ENCODE measurements around the gene DCAF15. TPM values are rescaled to one million over a fixed set of nuclear protein-coding genes. Genes with fewer than 3 reads are reported as not detected.

Gene DCAF15
- total RNA-seq, 1 donor from 2014 or later, result 71.9 TPM

DNA sequence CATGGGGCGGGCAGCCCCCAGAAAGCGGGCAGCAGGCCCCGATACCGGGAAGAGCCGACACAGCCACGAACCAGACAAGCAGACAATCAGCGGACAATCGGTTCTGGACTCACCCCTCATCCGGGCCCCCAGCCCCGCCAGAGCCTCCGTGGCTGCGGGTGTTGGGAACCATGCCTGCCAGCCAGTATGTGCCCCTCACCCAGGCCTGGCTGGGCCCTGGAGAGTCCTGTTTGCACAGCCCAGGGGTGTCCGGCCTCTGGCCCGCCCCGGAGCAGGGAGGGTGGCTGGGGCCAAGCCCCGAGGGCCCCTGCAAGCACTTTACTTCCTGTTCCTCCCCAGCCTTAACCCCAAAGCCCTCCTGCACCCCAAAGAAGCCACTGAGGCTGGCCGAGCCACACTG lies 21.9 kb upstream of the DCAF15 start:
- intact Hi-C loops (cut with micrococcal nuclease), result no loop called here

GRCh38 chr19:13931391-13932148 lies 20.7 kb upstream of the DCAF15 start:
- intact Hi-C loops (cut with micrococcal nuclease), result no loop called here

DNA sequence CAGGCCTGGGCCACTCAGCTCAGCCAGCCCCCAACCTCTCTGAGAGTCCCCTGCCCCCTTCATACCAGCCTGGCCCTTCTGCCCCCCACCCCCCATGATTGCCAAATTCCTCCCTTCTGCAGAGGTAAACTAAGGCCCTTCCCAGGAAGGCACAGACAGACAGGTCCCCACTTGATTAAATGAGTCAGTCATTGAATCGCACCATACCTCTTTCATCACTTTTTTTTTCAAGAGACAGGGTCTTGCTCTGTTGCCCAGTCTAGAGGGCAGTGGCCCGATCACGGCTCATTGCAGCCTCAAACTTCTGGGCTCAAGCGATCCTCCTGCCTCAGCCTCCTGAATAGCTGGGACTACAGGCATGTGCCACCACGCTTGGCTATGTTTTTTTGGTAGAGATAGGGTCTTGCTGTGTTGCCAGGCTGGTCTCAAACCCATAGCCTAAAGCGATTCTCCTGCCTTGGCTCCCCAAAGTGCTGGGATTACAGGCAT lies 20.1 kb upstream of the DCAF15 start:
- intact Hi-C loops (cut with micrococcal nuclease), result no loop called here

- intact Hi-C loops (cut with micrococcal nuclease), result no loop called here
Observed at GRCh38 chr19:13932911-13933393, 19.4 kb upstream of the DCAF15 start.

- intact Hi-C loops (cut with micrococcal nuclease), result no loop called here
Observed at GRCh38 chr19:13934785-13935109, 17.6 kb upstream of the DCAF15 start.

- intact Hi-C loops (cut with micrococcal nuclease), result no loop called here
Observed at GRCh38 chr19:13935765-13936510, 16.4 kb upstream of the DCAF15 start.

DNA sequence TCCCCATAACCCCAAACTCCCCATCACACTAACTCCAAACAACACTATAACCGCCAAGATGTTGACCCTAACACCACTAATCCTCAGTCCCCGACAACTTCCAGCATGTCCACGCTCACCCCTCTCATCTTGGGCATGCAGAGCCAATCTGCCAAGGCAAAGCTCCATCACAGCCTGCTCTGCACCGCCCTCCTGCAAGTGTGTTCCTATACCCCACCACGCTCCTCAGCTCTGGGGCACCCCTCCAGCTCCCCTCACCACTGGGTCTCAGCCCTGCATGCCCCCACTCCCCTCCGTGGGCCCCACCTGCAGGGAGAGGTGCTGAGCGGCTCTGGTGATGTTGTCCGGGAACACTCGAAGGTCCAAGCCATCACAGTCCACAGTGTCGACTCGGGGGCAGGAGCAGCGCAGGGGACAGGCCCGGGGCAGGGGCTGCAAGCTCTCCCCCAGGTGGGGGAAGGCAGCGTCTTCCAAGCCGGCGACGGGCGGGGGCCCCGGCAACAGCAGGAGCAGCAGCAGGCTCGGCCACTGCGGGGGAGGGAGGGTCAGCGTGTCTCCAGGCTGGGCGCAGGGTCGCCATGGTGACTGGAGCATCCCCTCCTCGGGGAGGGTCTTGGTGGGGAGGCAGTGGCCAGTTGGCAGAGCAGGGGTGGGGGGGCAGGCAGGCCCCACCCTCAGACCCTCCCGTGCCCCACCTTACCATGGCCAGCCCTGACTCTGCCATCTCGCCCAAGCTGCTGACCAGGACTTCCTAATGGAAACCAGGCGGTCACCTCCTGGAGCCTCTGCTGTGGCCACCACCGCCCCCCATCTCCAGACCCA lies 14.6 kb upstream of the DCAF15 start:
- intact Hi-C loops (cut with micrococcal nuclease), result no loop called here

- intact Hi-C loops (cut with micrococcal nuclease), result no loop called here
Observed at GRCh38 chr19:13938301-13939064, 13.8 kb upstream of the DCAF15 start, which contains the start of gene PODNL1. PODNL1 (minus strand) TSS chr19:13938417; CDS start chr19:13938181, 236 bp downstream.

- intact Hi-C loops (cut with micrococcal nuclease), result no loop called here
Observed at GRCh38 chr19:13942023-13942684, 10.2 kb upstream of the DCAF15 start.

- intact Hi-C loops (cut with micrococcal nuclease), result no loop called here
Observed at GRCh38 chr19:13946414-13946813, 5.9 kb upstream of the DCAF15 start.

DNA sequence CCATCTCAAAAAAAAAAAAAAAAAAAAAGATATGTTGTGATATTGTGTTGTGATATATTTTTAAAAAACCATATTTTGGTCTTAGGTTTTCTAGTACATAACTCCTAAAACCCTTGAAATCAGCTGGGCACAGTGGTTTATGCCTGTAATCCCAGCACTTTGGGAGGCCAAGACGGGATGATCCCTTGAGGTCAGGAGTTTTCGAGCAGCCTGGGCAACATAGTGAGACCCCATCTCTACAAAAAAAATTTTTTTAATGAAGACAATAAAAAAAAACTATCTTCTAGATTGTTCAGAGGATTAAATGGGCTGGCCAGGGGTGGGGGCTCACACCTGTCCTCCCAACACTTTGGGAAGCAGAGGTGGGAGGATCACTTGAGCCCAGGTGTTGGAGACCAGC lies 1.3 kb upstream of the DCAF15 start:
- intact Hi-C loops (cut with micrococcal nuclease), result no loop called here

GRCh38 chr19:13951799-13952153 lies 533 bp upstream of the DCAF15 start:
- intact Hi-C loops (cut with micrococcal nuclease), result loop anchor here (1.0 to 2.0 kb wide), 5 partner anchors 35 to 130 kb away; partner anchors contain the start of gene RFX1

- intact Hi-C loops (cut with micrococcal nuclease), result loop anchor here (1.0 to 2.0 kb wide), 5 partner anchors 33 to 128 kb away; partner anchors contain the start of gene RFX1
Observed at GRCh38 chr19:13952931-13953531, 722 bp downstream of the DCAF15 start.

DNA sequence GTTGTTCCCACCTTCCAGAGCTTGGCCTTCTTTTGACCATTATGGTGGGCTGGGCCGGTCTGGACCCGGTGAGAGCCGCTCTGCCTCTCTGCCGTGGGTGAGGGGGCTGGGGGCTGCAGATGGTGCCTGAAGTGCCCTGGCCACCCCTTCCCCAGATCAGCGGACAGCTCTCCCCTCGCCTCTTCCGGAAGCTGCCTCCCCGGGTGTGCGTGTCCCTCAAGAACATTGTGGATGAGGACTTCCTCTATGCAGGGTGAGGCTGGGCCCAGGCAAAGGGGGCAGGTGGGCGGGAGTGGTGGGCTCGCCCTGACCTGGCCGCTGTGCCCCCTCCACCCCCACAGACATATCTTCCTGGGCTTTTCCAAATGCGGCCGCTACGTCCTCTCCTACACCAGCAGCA lies 1.9 kb downstream of the DCAF15 start:
- intact Hi-C loops (cut with micrococcal nuclease), result no loop called here

GRCh38 chr19:13955662-13956364 lies 3.5 kb downstream of the DCAF15 start:
- intact Hi-C loops (cut with micrococcal nuclease), result no loop called here

DNA sequence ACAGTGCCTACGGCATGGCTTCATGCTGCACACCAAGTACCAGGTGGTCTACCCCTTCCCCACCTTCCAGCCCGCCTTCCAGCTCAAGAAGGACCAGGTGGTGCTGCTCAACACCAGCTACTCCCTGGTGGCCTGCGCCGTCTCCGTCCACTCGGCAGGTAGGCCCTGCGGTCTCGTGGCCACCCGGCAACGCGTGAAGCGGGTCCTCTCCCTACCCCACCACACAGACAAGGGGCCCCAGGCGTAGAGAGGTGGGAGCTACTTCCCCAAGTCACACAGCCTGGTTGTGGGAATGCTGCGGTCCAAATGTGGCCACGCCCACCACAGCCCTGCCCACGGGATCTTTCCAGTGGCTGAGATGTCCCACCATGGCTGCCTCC lies 4.0 kb downstream of the DCAF15 start:
- intact Hi-C loops (cut with micrococcal nuclease), result no loop called here

DNA sequence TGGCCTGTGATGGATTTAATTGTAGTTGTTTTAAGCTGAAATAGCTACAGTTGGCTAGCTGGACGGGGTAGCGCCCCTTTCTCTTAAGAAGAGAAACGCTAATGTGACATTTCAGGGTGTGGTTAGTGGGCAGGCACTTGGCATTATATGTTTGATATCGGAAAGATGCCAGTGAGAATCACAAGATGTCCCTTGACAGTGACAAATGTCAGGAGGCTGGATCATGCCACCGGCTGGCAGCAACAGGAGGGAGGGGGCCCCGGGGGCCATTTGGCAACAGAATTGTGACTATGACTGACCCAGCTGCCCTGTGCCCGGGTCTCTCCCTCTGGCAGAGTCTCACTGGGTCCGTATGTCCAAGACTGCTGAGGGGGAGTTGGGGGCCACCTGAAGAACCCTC lies 4.7 kb downstream of the DCAF15 start:
- intact Hi-C loops (cut with micrococcal nuclease), result no loop called here

GRCh38 chr19:13958043-13958442 lies 5.7 kb downstream of the DCAF15 start:
- intact Hi-C loops (cut with micrococcal nuclease), result no loop called here

Data from T-helper 2 cell treated with Interferon-gamma antibody and Interleukin-4, amounts not matched to agents 100 ng/mL and 5 ng/mL, for 36 hours (primary cell).